CD4-positive, alpha-beta T cell treated with Interferon gamma for 1 hour (primary cell): ENCODE results near the gene FAF1.
"Not testable (repeated sequence)": the region's sequence is repeated elsewhere in the genome, so short reads cannot be mapped to it uniquely, and the experiment has no call there.

Experiments
- DNase-seq: peaks from one replicate; pipeline ENCODE4 v3.0.0-alpha.2; 2020

Gene FAF1

GRCh38 chr1:50833216-50833615 is 126.9 kb downstream of the FAF1 start:
- no peak for DNase-seq

GRCh38 chr1:50832167-50832566 is 127.9 kb downstream of the FAF1 start:
- no peak for DNase-seq

- no peak for DNase-seq
Measured at GRCh38 chr1:50831300-50832061, 128.6 kb downstream of the FAF1 start.

GRCh38 chr1:50830621-50831020 is 129.4 kb downstream of the FAF1 start:
- DNase-seq = no peak

GRCh38 chr1:50829014-50829958 is 130.8 kb downstream of the FAF1 start:
- DNase-seq = no peak

- no peak for DNase-seq
Measured at GRCh38 chr1:50827546-50827945, 132.5 kb downstream of the FAF1 start.

- DNase-seq = not testable (repeated sequence)
Measured at GRCh38 chr1:50826792-50827191, 133.3 kb downstream of the FAF1 start.

- no peak for DNase-seq
Measured at GRCh38 chr1:50822035-50822776, 137.9 kb downstream of the FAF1 start.

GRCh38 chr1:50820545-50820944 is 139.5 kb downstream of the FAF1 start:
- DNase-seq = no peak

GRCh38 chr1:50812346-50812745 is 147.7 kb downstream of the FAF1 start:
- no peak for DNase-seq

GRCh38 chr1:50808296-50808695 is 151.8 kb downstream of the FAF1 start:
- DNase-seq = no peak

- no peak for DNase-seq
Measured at GRCh38 chr1:50796272-50796671, 163.8 kb downstream of the FAF1 start.

GRCh38 chr1:50793521-50793920 is 166.5 kb downstream of the FAF1 start:
- no peak for DNase-seq

- DNase-seq = no peak
Measured at GRCh38 chr1:50787266-50787665, 172.8 kb downstream of the FAF1 start.

GRCh38 chr1:50783286-50783685 is 176.8 kb downstream of the FAF1 start:
- no peak for DNase-seq

GRCh38 chr1:50780797-50781196 is 179.3 kb downstream of the FAF1 start:
- DNase-seq = no peak

- DNase-seq = peak; percentile 9
Measured at GRCh38 chr1:50779801-50780200, 180.3 kb downstream of the FAF1 start.

GRCh38 chr1:50775740-50776139 is 184.3 kb downstream of the FAF1 start:
- DNase-seq = no peak

GRCh38 chr1:50774759-50775351 is 185.2 kb downstream of the FAF1 start:
- no peak for DNase-seq

- no peak for DNase-seq
Measured at GRCh38 chr1:50766688-50767087, 193.4 kb downstream of the FAF1 start.

- not testable (repeated sequence) for DNase-seq
Measured at GRCh38 chr1:50756543-50756942, 203.5 kb downstream of the FAF1 start.

- DNase-seq = not testable (repeated sequence)
Measured at GRCh38 chr1:50754764-50755163, 205.3 kb downstream of the FAF1 start.
